T-cell (primary cell): ENCODE data around the gene UTP14C. TPM values are rescaled to one million over a fixed set of nuclear protein-coding genes. Genes with fewer than 3 reads are reported as not detected.

ENCODE experiments used
- ATAC-seq, 4 experiments: fragments of 200-7000 bp in 3 of 4; fragments of 150-1000 bp in 1 of 4; cut with Tn5 transposase; replicated peaks in 1 of 4; 1 replicate in 3 of 4; 2 replicates in 1 of 4; pipeline ENCODE4 v1.10.0; 2021; ENCODE audit warnings: moderate library complexity in 3 of 4, mild to moderate bottlenecking in 2 of 4, moderate number of reproducible peaks in 1 of 4
- CTCF ChIA-PET, 2 donors: fragments of 300-600 bp; sonication (Branson Sonifier 250); formaldehyde crosslinking; loops; one replicate each; lab custom pipeline; 2022; ENCODE audit warnings: antibody characterized with exemption in 2 of 2; lab: Charles Lee
- POLR2A ChIA-PET, 2 donors: fragments of 300-600 bp; sonication (Branson Sonifier 250); formaldehyde crosslinking; loops; one replicate each; lab custom pipeline; 2022; ENCODE audit warnings: antibody characterized with exemption in 2 of 2; lab: Charles Lee
- DNase-seq, 35 experiments: peaks; one replicate each; pipeline versions ENCODE4 v3.0.0 to v3.0.0-alpha.2; 2013 to 2023
- H3K27ac ChIP-seq: one replicate; pipeline ENCODE4 v1.5.1; 2013; ENCODE audit warnings: low read length
- H3K27me3 ChIP-seq, 2 experiments: replicated peaks in 1 of 2; 1 replicate in 1 of 2; 2 replicates in 1 of 2; pipeline versions ENCODE4 v1.6.1 to v1.7.0; 2013; ENCODE audit warnings: low read length in 1 of 2, mixed read lengths in 1 of 2; ENCODE audit not compliant: control insufficient read depth in 2 of 2, insufficient read depth in 2 of 2; ENCODE audit errors: extremely low read depth in 1 of 2
- H3K36me3 ChIP-seq, 2 donors: 1 replicate in 1 of 2; 2 replicates in 1 of 2; pipeline versions ENCODE4 v1.6.1 to v1.7.0; 2013; ENCODE audit warnings: low read length in 1 of 2; ENCODE audit not compliant: control insufficient read depth in 2 of 2, insufficient read depth in 1 of 2; ENCODE audit errors: extremely low read depth in 1 of 2
- H3K4me1 ChIP-seq, 2 experiments: 1 replicate in 1 of 2; 2 replicates in 1 of 2; pipeline versions ENCODE4 v1.6.1 to v1.7.0; 2013; ENCODE audit warnings: low read length in 2 of 2, mixed read lengths in 1 of 2; ENCODE audit not compliant: insufficient read depth in 2 of 2, control insufficient read depth in 1 of 2; ENCODE audit errors: extremely low read depth in 1 of 2
- H3K4me3 ChIP-seq, 2 donors: 1 replicate in 1 of 2; 2 replicates in 1 of 2; pipeline versions ENCODE4 v1.5.1 to v1.7.0; 2013; ENCODE audit warnings: mild to moderate bottlenecking in 2 of 2, low read length in 1 of 2, moderate library complexity in 1 of 2; ENCODE audit not compliant: control insufficient read depth in 1 of 2; ENCODE audit errors: extremely low read depth in 1 of 2
- H3K9me3 ChIP-seq: 2 replicates; pipeline ENCODE4 v1.7.0; 2013
- H3K27ac Mint-ChIP-seq, 2 donors: one replicate each; pipeline ENCODE4 v1.8.0; 2020 to 2021; ENCODE audit warnings: mild to moderate bottlenecking in 2 of 2, mixed read lengths in 2 of 2
- H3K27me3 Mint-ChIP-seq, 2 donors: one replicate each; pipeline ENCODE4 v1.8.0; 2021 to 2022; ENCODE audit warnings: mixed read lengths in 2 of 2
- H3K36me3 Mint-ChIP-seq: one replicate; pipeline ENCODE4 v1.8.0; 2021; ENCODE audit warnings: mixed read lengths
- H3K4me1 Mint-ChIP-seq, 3 donors: one replicate each; pipeline ENCODE4 v1.8.0; 2020 to 2022; ENCODE audit warnings: mixed read lengths in 3 of 3, mild to moderate bottlenecking in 1 of 3
- H3K4me3 Mint-ChIP-seq, 3 donors: one replicate each; pipeline ENCODE4 v1.8.0; 2020 to 2022; ENCODE audit warnings: mild to moderate bottlenecking in 3 of 3, mixed read lengths in 3 of 3, moderate library complexity in 3 of 3
- H3K9me3 Mint-ChIP-seq, 3 donors: one replicate each; pipeline ENCODE4 v1.8.0; 2020 to 2022; ENCODE audit warnings: mixed read lengths in 3 of 3
- WGBS: methylation state at CpG from one replicate; pipeline ENCODE4 v1.1.5; 2013; ENCODE audit warnings: missing lambda C conversion rate; ENCODE audit not compliant: insufficient coverage; 5-methylcytosine and 5-hydroxymethylcytosine counted together
- total RNA-seq, 35 experiments: library from RNA in 6 of 35; stranded (reverse) in 6 of 35; fragments of 120-200 nt in 1 of 35; gene quantifications; one replicate each; pipeline versions ENCODE4 v1.2.1 to v1.2.4 and lab custom pipeline; 2013 to 2026

Gene UTP14C
- total RNA-seq, 5 donors from 2014 or later (not counting 1 experiment from before 2014, with no cell fraction given), result 4.3 to 13.0 (median 11.0) TPM

- POLR2A ChIA-PET, result interaction anchor here in 1 of 2 donors (0.6 kb wide), 1 partner anchor 22 kb away, joined by 3 read pairs; no protein-coding TSS in a partner anchor
- CTCF ChIA-PET, result interaction anchor here in 1 of 2 donors (0.7 kb wide), 1 partner anchor 131 kb away, joined by 3 read pairs; no protein-coding TSS in a partner anchor
- peaks cover 12 to 22% (median 15%) of the 10 kb centered on the region in 3 donors for H3K9me3 Mint-ChIP-seq
Measured at GRCh38 chr13:52070929-52071523, 46.5 kb downstream of the UTP14C start.

More at GRCh38 chr13:52070929-52071523, 46.5 kb downstream of the UTP14C start:
- H3K4me3 ChIP-seq, result no peak overlapping the region
- Mint-ChIP-seq H3K27ac (no peak overlapping the region), H3K4me1 (peaks cover 0 to 2% (median 0%) of the 10 kb centered on the region in 3 donors), H3K4me3 (no peak overlapping the region), H3K36me3 (peaks cover 3% of the 10 kb centered on the region), H3K27me3 (peaks cover 30 to 33% of the 10 kb centered on the region in 2 donors)
- H3K4me1 ChIP-seq, result no peaks in the 10 kb centered on the region
- H3K27me3 ChIP-seq, result peaks cover 0 to 5% of the 10 kb centered on the region in 2 experiments
- no peaks in the 10 kb centered on the region for H3K9me3 ChIP-seq
- DNase-seq, result peak in 2 of 35 experiments; percentile 7 to 11
- 50% methylated on average over 1 of the region's 1 CpG for WGBS
- no peak overlapping the region for H3K27ac ChIP-seq
- ATAC-seq, result peak in 2 of 4 experiments; percentile 35 to 41
- no peaks in the 10 kb centered on the region for H3K36me3 ChIP-seq

Other genes with a start within 250 kb of the UTP14C start
- 10 to 100 TPM; 18.1 to 27.8 (median 21.7) TPM for gene DHRS12, start 220.5 kb upstream of the UTP14C start, total RNA-seq
- gene TMEM272, start 179.5 kb upstream of the UTP14C start, total RNA-seq, result 1 to 10 TPM; 5.2 to 9.0 (median 8.8) TPM
- gene CCDC70, start 162.7 kb upstream of the UTP14C start, total RNA-seq, result not detected
- gene ATP7B, start 13.2 kb upstream of the UTP14C start, total RNA-seq, result 1 to 10 TPM in 4 of 5 donors, under 1 TPM in 1; 0.99 to 2.6 (median 1.3) TPM
- gene ALG11, start 12.3 kb upstream of the UTP14C start, total RNA-seq, result 10 to 100 TPM; 19.2 to 36.5 (median 32.4) TPM
- gene NEK5, start 104.4 kb downstream of the UTP14C start, total RNA-seq, result under 1 TPM in 1 of 5 donors, not detected in 4; 0.09 TPM
- gene NEK3, start 134.9 kb downstream of the UTP14C start, total RNA-seq, result 1 to 10 TPM; 2.8 to 7.9 (median 4.3) TPM